Keratinocyte (primary cell): ENCODE results near the gene S100A10.

ENCODE experiments used
- EZH2 ChIP-seq: IDR thresholded peaks from one replicate; pipeline ENCODE4 v1.6.1; 2012; ENCODE audit warnings: inconsistent platforms, mild to moderate bottlenecking, low read length, moderate library complexity
- TF ChIP-seq, protein P1 (sequence below), 3 experiments: IDR thresholded peaks in 1 of 3; conservative IDR thresholded peaks in 1 of 3; optimal IDR thresholded peaks in 1 of 3; 2 replicates in 2 of 3; 3 replicates in 1 of 3; pipeline versions ENCODE3 to v1.5.1; 2011; ENCODE audit warnings: low read length in 3 of 3, mild to moderate bottlenecking in 3 of 3, moderate library complexity in 2 of 3, control low read depth in 1 of 3, inconsistent platforms in 1 of 3; ENCODE audit not compliant: insufficient read depth in 2 of 3; ENCODE audit errors: extremely low read depth in 1 of 3

- TF ChIP-seq EZH2: no peak
- TF ChIP-seq, protein P1, sequence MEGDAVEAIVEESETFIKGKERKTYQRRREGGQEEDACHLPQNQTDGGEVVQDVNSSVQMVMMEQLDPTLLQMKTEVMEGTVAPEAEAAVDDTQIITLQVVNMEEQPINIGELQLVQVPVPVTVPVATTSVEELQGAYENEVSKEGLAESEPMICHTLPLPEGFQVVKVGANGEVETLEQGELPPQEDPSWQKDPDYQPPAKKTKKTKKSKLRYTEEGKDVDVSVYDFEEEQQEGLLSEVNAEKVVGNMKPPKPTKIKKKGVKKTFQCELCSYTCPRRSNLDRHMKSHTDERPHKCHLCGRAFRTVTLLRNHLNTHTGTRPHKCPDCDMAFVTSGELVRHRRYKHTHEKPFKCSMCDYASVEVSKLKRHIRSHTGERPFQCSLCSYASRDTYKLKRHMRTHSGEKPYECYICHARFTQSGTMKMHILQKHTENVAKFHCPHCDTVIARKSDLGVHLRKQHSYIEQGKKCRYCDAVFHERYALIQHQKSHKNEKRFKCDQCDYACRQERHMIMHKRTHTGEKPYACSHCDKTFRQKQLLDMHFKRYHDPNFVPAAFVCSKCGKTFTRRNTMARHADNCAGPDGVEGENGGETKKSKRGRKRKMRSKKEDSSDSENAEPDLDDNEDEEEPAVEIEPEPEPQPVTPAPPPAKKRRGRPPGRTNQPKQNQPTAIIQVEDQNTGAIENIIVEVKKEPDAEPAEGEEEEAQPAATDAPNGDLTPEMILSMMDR (optimal IDR thresholded peaks at IDR 0.05 in 1 of 3, IDR thresholded peaks at IDR 0.05 in 1 of 3, conservative IDR thresholded peaks at IDR 0.05 in 1 of 3; ENCODE audit: extremely low read depth in 1 of 3, insufficient read depth in 2 of 3, low read length in 3 of 3): no peak
Measured at GRCh38 chr1:151976015-151976343, 17.7 kb downstream of the S100A10 start.
